NCI-H1092 treated with DMSO at 0.1 percent for 48 hours (cell line): ENCODE data around the gene SMPD3.
A peak's percentile ranks its signal among the peaks of the same experiment; 100 is the strongest.

Experiments
- DNase-seq: peaks from one replicate; lab custom pipeline; 2025; lab: John Stamatoyannopoulos, UW

Gene SMPD3

DNA sequence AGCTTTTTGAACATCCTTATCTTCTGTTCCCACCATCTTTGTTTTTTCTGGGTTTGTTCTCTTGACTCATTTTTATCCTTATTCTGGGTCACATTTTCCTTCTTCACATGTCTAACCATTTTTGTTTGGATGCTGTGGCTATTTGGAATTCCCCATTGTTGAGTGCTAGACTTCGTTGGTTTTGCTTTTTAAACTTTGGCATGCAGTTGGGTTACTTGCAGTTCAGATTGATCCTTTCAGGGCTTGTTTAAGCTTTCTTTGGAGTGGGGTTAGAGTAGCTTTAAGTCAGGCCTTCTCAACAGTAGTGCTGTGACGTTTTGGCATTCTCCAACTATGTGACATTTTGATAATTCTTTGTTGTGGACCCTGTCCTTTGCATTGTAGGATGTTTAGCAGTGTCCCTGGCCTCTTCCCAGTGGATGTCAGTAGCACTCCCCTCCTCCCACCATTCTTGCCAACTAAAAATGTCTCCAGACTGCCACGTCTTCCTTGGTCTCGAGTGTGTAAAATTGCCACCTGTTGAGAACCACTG is 116.4 kb downstream of the SMPD3 start:
- DNase-seq: no peak

DNA sequence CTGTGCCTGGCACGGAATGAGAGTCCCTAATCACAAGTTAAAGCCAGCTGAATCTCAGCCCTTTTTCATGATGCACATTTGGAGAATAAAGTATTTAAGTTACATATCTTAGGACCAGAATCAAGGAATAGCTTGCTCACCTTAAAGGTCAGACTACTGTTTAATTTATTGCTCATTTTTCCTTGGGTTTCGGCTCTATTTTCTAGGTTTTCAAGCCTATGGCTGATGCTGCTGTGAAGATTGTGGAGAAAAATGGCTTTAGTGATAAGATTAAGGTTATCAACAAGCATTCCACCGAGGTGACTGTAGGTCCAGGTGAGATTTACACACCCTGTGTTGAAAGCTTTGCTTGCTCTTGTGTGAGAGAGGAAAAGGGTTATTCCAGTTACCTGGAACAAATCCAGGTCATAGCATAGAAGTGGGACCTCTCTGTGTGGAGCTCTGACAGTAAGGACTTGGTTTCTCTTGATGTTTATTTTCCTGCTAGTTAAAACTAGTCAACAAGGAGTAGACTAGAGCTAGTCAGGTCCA is 119.4 kb downstream of the SMPD3 start:
- no peak for DNase-seq

DNA sequence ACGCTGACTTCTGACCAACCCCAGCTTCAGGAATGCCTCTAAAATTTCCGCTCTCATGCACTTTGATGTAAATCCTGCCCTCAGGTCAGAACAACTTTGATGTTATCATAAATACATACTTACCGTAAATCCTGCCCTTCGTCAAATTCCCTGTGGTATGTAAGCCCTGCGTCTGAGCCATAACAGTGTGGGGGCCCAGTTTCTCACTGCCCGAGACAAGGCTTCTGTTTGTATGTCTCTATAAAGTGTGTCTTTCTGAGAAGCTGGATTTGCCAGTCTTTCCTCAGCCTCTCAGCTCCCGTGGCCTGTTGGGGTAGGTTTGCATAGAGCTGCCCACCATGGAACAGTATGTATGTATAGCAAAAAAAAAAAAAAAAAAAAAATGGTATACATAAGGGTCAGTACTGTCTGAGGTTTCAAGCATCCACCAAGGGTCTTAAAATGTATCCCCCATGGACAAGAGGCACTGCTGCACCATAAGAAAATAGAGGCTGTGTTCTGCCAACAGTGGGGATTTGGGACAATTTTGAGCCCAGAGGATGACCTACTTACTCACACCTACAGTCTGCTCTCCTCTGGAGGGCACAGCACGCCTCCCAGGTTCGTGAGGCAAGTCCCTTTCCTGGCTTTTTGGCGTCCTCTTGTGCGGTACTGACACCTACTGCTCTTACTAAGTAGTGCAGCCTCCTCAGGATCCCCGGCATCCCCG is 120.0 kb downstream of the SMPD3 start:
- DNase-seq: peak; percentile 74

DNA sequence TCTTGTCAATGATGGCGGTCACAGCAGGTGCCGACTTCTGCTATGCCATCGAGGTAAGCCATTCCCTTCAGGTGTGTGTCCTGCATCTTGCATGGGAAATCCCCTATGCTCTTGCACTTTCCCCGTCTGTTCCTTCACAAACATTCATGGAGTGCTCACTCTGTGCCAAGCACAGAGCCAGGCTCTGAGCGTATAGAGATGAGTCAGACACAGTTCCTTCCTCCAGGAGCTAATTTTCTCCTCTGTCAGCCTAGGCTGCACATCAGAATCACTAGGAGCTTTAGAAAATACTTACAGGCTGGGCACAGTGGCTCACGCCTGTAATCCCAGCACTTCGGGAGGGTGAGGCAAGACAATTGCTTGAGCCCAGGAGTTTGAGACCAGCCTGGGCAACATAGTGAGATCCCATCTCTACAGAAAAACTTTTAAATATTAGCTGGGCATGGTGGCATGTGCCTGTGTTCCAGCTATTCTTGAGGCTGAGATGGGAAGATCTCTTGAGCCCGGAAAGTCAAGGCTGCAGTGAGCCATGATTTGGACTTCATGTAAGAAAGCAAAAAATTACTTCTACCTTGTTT is 123.4 kb downstream of the SMPD3 start:
- no peak for DNase-seq

DNA sequence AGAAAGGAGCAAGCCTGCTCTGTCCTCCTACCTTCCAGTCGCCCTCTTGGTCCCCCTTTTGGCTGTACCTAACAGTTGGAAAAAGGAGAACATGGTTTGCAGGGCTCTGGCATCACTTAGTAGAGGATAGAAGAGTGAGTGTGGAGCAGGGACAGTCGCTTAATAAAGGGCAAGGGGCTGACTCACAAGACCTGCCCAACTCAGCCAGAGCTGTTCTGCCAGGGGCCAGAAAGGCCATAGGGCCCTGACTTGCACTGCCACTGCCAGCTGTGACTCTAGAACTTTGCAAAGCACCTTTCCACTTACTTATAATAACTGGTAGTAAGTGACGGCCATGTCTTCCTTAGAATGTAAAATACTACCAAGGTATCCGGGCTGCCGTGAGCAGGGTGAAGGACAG is 124.0 kb downstream of the SMPD3 start:
- no peak for DNase-seq

DNA sequence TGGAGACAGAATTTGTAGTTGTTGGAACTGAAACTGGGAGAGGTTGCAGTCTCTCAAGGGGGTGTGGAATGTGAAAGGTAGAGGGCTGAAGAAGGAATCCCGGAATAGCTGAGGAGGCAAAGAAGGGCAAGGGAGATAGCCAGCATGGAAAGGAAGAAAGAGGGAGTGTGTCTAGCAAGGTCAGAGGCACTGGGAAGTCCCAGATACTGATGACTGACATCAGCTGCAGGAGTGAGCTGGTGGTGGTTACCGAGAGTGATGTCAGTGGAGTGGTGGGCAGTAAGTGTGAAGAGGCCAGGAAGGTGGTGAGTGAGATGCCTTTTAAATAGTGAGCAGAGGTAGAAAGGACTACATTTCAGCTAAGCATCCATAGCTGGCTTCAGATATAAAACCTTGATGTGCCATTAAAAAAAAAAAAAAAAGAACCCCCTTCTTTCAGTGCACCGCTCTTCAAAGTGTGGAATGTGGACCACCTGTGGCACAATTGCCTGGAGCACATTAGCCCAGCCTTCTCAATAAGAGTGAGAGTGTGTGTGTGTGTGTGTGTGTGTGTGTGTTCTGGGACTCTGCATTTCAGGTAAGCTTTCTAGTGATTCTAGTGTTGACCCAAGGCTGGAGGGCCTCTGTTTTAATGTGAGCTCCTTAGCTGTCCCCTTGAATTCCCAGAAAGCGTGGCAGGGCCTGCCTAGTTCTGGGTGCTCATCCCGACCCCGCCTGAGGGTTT is 129.0 kb downstream of the SMPD3 start:
- DNase-seq: no peak

DNA sequence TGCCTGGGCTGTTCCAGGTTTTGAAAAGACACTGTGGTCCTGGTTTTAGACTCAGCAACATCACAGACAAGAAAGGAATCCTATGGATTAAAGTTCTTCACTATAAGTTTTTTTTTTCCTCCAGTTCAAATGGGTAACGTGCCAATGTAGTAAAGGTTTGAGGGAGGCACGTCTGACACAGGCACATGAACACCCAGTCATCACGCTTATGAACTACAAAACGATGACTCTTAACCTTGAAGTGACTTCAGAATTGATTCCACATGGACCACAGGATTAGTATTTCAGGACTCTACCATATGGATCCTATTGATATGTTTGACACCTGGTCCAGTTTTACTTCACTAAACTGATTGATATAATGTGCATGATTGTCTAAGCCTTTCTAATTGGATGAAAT is 135.2 kb downstream of the SMPD3 start:
- DNase-seq: no peak

DNA sequence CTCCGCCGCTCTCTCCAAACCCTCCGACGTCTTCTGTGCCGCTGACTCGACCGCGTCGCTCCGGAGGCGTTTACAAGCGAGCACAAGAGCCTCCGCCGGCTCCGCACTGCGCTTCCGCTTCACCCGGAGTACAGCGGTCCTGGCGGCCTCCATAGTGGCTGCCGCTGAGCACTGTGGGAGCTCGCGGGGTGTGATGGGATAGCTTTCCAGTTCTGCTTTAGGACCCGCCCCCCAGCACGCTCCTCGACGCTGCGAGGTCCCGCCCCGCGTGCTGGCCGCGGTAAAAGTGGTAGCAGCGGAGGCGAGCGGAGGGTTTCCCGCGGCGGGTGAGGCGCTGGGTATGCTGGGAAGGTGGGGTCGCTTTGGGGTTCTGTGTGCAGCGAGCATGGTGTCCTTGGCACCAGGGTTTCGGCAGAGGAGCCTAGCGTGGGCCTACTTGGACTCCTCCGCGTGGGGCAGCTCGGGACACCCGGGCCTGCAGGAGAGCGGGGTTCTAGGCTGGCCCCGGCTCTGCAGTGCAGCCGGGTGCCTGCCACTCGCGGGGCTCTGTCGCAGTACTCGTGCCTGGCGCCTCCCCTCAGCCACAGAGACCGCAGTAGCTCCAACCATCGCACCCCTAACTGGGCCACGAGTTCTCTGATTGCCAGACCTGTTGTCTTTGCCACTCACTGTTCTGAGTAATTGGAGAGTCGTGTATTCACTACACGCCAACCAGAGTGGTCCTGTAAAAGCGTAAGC is 137.4 kb downstream of the SMPD3 start, which contains the start of the genes PRMT7 and SLC7A6OS:
TSS of gene PRMT7 (plus strand) at position 246 of the 738 bp plus-strand sequence. CDS start 4,961 bp downstream, outside the sequence.
TSS of gene SLC7A6OS (minus strand) at position 173 of the 738 bp plus-strand sequence. CDS start at position 153, 20 bp downstream.
- DNase-seq: peak; percentile 92

DNA sequence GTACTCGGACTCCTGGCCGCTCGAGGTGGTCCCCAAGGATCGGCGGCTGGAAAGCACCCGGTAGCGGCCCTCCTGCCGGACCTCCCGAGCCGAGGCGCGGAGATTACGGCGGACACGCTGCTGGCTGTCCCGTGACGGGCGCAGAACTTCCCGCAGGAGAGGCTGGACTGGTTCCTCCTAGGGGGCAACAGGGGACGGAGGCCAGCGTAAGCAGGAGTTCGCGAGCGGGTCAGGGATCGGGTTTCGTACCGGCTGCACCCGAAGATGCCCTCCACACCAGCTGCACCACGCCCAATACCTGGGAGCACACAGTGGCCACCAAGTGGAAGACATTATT is 137.9 kb downstream of the SMPD3 start:
- no peak for DNase-seq

DNA sequence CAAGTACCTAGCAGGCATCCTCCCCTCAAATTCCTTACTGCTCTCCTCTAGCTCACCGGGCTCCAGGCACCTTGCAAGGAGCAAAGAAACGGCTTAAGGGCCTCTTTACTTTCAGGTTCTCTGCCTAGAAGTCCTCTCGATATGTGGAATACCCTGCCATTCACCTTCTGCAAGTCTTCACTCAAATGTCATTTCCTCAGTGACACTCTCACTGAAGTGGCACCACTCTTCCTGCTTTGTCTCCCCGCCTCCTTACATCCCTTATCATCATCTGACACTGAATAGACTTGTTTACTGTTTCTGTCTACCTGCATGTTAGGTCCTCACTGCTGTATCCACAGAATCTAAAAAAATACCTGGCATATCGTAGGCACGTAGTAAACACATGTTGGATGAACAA is 138.5 kb downstream of the SMPD3 start:
- no peak for DNase-seq
